NCI-H2196 (cell line): ENCODE measurements around the gene KRTAP10-8.
"Not testable (repeated sequence)": the region's sequence is repeated elsewhere in the genome, so short reads cannot be mapped to it uniquely, and the experiment has no call there.

Experiments used
- DNase-seq: peaks from one replicate; lab custom pipeline; 2025; ENCODE audit not compliant: unreplicated experiment; lab: John Stamatoyannopoulos, UW

The KRTAP10-8 gene, protein sequence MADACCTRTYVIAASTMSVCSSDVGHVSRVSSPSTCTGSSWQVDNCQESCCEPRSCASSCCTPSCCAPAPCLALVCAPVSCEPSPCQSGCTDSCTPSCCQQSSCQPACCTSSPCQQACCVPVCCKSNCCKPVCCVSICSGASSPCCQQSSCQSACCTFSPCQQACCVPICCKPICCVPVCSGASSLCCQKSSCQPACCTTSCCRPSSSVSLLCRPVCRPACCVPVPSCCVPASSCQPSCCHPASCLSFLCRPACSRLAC

DNA sequence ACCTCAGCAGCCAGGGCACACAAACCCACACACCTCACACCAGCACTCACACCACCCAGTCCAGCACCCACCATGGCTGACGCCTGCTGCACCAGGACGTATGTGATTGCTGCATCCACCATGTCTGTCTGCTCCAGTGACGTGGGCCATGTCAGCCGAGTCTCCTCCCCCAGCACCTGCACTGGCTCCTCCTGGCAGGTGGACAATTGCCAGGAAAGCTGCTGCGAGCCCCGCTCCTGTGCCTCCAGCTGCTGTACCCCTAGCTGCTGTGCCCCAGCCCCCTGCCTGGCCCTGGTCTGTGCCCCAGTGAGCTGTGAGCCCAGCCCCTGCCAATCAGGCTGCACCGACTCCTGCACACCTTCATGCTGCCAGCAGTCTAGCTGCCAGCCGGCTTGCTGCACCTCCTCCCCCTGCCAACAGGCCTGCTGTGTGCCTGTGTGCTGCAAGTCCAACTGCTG is at the start of gene KRTAP10-8:
KRTAP10-8 (plus strand) TSS at position 51 of the 458 bp plus-strand sequence; CDS start at position 73, 22 bp downstream.
- DNase-seq, result no peak

DNA sequence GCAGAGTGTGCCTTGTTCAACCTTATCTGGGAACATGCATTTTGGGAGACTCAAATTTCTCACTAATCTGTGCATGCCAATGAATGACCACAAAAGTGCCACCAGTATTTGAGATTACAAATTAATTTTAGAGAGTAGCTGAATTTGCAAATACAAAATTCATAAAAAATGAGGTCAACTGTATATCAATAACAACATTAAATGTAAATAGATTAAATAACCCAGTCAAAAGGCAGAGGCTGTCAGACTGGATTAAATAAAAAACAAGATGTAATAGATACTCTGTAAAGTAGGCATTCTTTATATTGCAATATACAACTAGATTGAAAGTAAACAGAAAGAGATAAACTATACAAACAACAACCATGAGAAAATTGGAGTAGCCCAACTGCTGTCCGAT is 47.8 kb upstream of the KRTAP10-8 start:
- DNase-seq, result no peak

DNA sequence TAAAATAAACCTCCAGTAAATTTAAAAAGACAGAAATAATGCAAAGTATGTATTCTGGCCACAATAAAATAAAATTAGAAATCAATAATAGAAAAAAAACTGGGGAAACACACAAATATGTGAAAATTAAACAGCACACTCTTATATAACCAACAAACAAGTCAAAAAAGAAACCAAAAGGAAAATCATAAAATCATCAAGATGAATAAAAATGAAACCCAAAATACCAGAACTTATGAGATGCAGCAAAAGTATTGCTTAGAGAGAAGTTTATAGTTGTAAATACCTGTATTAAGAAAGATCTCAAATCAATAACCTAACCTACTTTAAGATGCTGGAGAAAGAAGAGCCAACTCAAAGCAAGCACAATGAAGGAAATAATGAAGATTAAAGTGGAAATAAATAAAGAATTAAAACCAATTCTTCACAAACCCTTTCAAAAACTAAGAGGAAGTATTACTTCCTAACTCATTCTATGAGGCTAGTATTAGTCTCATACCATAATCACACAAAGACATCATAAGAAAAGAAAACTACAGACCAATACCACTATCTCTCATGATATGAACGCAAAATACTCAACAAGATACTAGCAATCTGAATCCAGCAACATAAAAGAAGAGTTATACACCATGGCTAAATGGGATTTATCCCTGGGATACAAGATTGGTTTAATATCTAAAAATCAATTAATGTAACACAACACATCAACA is 46.8 kb upstream of the KRTAP10-8 start:
- no peak for DNase-seq

DNA sequence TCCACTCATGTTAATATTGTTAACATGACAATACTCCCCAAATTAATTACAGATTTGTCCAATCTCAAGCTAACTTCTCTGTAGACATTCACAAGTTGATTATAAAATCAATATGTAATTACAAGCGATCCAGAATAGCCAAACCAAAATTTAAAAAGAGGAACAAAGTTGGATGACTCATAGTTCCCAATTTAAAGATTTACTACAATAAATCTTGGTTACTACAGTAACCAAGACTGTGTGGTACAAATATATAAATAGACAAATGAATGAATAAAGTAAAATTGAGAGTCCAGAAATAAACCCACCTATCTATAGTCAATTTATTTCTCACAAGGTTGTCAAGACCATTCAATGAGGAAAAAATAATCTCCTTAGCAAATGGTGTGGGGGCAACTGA is 45.5 kb upstream of the KRTAP10-8 start:
- DNase-seq, result no peak

DNA sequence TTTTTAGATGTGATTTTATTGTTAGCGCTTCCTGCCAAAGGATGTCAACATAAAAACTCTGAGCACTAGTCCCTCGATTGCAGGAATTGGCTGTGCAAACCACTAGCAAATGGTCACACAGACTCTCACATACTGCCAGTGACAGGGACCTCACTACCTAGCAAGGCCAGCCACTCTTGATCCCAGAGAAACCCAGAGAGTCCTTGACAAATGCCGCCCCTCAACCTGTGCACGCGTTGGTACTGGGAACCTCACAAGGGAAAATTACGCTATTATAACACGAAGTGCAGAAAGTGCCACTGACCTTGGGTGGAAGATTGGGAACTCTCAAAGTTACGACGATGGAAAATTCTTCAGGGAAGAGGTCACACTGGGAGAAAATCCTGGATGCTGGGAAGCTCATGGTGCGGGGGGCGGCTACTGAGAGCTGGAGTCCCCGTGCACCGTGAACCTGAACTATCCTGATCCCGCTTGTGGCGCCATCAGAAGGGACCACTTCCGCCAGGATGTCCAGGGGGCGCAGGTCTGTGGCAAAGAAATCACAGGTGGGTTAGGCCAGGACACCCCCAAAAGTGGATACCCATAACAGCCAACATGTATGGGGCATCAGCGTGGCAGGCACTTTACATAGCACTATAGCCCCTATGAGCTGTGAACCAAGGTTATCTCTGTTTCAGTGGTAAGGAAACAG is 44.3 kb upstream of the KRTAP10-8 start:
- no peak for DNase-seq

DNA sequence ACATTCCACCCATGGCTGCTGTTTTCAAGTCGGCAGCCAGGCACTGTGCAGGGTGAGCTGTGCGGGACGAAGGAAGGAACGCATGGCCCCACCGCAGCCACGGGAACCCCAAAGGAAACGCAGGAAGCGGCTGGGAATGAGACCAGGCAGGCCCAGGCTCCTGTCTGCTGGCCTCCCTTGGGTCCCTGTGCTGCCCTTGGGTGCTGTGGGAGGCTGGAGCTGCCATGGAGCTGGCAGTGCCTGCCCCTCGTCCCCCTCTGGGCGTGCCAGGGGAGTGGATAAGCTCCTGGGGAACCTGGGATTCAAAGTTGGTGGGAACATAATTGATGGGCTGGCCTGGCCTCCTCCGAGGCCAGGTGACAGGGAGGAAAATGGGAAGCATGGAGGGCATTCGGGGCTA is 43.6 kb upstream of the KRTAP10-8 start:
- no peak for DNase-seq

DNA sequence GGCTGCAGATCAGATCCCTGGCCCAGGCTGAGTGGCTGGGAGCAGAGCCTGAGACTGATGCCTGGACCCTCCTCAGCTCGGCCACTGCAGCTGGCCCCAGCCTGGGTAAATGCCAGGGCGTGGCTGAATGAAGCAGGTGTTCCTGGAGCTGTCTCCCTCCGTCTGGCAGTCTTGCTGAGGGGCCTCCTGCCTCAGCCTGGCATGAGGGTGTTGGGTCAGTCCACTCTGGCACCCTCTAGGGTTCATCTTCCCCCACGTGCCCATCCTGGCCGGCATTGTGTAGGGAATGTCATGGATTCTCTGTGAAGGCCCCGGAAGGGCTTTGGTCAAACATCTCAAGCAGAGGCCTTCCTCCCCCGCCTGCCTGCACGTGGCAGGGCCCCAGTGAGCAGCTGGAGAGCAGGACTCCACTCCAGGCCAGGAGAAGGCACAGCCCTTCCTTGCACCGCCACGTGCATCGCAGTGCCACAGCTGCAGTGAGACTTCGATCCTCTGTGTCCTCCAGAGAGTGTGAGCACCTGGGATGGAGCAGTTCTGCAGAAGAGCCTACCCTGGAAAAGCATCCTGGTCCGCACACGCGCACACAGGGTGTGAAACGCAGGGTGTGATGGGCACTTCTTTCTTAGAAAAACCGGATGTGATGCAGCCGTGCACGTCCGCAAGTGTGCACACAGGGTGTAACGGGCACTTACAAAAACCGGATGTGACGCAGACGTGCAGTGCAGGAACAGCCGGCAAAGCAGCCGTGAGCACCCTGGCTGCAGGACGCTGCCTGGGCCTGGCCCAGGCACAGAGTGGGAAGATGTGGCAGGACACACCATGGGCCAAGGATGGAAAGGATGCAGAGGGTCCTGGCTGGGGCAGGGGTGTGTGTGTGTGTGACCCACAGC is 43.0 kb upstream of the KRTAP10-8 start:
- DNase-seq, result peak; percentile 21

DNA sequence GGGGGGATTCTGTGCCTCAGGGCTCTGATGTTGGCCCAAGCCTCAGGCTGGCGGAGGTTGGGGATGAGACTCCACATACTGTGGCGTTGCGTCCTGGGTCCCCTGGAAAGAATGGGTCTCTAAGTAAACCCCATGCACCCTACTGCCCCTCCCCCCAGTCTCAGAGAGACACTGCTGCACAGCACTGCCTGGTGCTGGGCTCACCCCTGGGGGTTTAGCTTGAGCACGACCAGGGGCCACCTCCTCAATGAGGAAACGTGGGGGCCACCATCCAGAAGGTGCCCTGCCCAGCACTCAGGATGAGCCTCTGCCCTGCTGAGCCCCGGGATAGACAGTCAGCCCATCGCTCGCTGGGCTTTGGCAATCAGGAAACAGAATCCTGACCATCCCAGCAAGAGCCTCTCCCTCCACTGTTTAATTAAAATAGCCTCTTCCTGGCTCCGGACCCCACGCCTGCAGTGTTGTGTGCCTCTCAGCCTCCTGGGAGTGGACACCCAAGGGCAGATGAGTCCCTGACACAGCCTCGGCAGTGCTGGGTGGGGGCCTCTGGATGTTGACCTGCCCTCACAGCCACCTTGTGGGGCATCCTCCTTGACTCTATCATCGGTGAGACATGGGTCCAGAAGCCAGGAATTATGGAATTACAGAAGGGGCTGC is 41.9 kb upstream of the KRTAP10-8 start:
- no peak for DNase-seq

DNA sequence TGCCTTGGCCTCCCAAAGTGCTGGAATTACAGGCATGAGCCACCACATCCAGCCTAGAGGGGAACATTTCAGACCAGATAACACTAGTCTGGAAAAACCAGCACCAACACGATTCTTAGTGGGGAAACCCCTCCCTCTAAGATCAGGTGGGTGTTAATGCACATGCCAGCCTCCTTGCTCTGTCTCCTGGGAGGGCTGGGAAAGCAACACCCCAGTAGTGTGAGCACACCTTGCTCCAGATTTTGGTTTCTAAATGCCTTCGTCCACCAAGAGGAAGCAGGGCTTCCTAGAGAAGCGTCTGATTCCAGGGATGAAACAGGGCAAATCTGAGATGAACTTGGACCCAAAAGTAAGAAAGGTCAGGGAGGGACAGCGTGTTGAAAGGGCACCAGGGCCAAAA is 40.6 kb upstream of the KRTAP10-8 start:
- no peak for DNase-seq

DNA sequence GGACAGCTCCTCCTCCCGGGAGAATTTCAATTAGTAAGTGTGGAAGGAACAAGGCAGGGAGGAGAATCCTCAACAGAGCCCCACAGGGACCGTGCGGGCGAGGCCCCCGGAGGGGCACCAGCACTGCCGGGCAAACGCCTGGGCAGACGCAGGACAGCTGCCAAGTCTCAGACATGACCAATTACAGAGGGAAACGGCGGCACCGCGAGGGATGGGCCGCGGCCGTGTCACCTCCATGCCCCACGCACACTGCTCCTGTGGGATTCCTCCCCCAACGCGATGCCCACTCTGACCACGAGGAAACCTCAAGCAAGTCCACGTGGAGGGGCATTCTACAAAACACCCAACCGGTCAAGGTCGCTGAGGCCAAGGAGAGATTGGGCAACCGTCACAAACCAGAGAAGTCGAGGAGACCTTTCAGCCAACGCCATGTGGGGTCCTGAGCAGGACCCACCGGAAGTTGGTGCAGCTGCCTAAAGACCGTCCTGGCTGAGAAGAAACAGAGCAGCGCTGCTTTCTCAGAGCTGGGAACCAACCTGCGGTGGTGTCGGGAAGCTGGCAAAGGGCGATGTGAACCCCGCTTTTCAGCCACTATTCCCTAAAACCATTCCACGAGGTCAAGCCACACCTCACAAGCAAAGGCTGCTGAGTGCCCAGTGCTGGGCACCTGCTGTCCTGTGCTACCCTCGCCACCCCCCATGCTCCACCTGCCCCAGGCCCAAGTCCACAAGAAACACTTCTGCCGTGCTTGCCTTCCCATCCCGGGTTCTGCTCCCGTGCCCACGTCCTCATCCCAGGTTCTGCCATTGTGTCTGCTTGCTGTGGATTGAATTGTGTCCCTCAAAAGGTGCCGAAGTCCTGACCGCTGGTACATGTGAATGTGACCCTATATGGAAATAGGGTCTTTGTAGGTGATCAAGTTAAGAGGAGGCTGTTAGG is 39.8 kb upstream of the KRTAP10-8 start:
- DNase-seq, result no peak

DNA sequence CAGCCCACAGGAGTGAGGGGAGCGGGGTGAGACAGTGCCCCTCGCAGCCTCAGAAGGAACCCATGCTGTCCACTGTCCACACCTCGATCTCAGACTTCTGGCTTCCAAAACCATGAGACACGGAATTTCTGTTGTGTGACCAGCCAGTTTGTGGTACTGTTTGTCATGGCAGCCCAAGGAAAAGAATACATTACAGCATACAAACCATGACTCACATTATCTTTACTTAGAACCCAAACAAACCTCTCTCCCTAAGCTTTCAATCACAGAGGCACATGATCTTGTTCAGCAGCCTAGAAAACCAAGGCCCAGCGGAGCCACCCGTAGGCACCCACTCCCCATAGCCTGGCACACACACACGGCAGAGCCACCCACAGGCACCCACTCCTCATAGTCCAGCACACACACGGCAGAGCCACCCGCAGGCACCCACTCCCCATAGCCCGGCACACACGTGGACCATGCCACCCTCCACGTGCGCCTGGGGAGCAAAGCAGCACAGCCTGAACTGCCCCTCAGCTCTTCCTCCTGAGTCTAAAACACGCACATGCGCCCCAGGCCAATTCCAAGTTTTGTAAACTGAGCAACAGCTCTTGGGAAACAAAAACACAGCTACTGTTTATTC is 38.8 kb upstream of the KRTAP10-8 start:
- DNase-seq, result no peak

DNA sequence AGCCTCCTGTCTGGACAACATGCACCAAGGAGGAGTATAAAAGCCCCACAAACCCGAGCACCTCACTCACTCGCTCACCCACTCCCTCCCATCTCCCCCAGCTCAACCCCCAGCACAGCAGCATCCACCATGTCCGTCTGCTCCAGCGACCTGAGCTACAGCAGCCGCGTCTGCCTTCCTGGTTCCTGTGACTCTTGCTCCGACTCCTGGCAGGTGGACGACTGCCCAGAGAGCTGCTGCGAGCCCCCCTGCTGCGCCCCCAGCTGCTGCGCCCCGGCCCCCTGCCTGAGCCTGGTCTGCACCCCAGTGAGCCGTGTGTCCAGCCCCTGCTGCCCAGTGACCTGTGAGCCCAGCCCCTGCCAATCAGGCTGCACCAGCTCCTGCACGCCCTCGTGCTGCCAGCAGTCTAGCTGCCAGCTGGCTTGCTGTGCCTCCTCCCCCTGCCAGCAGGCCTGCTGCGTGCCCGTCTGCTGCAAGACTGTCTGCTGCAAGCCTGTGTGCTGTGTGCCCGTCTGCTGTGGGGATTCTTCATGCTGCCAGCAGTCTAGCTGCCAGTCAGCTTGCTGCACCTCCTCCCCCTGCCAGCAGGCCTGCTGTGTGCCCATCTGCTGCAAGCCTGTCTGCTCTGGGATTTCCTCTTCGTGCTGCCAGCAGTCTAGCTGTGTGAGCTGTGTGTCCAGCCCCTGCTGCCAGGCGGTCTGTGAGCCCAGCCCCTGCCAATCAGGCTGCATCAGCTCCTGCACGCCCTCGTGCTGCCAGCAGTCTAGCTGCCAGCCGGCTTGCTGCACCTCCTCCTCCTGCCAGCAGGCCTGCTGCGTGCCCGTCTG is 38.0 kb upstream of the KRTAP10-8 start, which contains the start of gene KRTAP10-4:
KRTAP10-4 (plus strand) TSS at position 100 of the 827 bp plus-strand sequence; CDS start at position 130, 30 bp downstream.
- DNase-seq, result not testable (repeated sequence)

DNA sequence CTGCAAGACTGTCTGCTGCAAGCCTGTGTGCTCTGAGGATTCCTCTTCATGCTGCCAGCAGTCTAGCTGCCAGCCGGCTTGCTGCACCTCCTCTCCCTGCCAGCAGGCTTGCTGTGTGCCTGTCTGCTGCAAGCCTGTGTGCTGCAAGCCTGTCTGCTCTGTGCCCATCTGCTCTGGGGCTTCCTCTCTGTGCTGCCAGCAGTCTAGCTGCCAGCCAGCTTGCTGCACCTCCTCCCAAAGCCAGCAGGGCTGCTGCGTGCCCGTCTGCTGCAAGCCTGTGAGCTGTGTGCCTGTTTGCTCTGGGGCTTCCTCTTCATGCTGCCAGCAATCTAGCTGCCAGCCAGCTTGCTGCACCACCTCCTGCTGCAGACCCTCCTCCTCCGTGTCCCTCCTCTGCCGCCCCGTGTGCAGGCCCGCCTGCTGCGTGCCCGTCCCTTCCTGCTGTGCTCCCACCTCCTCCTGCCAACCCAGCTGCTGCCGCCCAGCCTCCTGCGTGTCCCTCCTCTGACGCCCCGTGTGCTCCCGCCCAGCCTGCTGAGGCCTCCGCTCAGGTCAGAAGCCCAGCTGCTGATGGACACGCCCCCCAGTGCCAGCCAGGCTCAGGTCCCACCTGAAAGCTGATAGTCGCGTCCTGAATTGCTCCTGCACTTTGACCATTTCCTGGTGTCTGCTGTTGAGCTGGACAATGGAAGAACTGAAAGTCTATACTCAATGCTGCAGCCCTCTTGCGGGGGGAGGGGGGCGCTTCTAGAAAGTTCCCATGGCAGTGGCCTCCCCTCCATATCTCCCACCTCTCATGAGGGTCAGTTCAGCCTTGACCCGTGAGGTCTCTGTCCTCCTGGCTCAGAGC is 37.2 kb upstream of the KRTAP10-8 start:
- no peak for DNase-seq

DNA sequence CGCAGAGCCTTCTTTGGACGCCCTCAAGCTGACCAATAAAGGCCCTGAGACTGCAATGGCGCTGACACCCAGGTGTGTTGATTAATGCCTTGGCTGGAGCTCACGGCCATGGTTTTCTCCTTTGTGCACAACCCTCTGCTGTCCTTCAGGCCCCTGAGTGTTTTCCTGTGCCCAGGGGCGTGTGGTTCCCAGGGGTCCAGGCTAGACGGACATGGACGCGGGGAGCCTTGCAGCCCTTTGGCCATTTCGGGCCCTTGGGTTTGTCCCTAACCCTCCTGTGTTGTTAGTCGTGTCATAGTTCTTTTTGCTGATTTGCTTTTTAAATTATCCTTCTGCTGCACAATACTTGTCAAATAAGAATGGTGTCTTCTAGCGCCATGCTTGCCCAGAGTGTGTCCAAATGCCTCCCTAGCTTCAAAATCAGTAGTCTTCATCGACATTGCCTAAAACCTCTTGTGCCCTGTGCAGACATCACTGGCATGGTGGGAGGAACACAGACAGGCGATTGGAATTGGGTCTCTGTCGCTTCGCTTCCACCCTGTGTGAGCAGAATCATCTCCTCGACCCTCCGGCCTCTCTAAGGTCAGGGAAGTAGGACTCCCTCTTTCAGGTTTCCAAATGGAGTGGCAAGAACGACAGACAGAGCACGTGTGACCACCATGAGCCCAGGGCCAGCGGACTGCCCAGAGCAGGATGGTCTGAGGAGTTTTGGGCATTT is 36.4 kb upstream of the KRTAP10-8 start:
- no peak for DNase-seq

DNA sequence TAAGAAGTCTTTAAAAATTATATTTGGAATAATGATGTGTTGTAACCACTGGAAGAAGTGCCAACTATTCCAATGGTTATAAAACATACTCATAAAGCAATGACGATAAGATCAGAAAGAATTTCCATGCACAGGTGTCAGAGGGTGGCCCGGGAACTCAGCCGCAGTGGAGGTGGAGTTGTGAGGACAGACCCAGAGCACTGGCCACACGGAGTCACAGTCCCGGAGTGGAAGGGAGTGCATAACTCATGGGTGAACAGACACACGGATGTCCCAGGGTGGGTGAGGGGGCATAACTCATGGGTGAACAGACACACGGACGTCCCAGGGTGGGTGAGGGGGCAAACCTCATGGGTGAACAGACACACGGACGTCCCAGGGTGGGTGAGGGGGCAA is 35.9 kb upstream of the KRTAP10-8 start:
- DNase-seq, result no peak

DNA sequence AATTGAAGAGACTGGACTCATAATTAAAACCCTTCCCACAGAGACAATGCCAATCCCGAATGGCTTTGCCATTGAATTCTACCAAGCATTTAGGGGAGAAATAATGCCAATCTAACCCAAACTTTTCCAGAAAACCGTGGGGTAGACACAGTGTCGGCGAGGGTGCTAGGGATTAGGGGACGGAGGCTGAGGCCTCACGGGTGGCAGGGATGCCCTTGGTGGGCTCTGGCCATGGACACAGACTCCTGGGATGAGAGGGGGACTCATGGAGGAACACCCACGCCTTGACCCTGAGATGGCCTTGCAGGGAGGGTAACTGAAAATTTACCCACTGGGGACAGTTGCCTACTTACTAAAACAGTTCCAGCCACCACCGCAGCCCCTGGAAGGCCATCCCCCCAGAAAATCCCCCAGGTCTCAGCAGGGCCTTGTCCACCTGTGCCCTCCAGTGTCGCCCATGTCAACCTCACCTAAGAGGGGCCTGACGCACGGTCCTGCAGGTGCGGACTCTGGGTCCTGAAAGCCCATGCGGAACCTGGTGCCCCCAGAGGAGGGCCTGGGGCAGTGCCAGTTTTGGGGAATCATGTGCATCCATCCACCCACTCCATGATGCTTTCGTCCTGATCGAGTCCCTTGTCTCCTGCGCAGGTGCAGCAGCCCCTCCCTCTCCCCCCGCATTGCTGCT is 33.4 kb upstream of the KRTAP10-8 start:
- no peak for DNase-seq
